HEK293T (cell line): ENCODE measurements around the gene DMTF1.

ENCODE experiments used
- ELF4 ChIP-seq: fragments of 450-650 bp; IDR thresholded peaks from 2 replicates; pipeline ENCODE4 v1.6.1; 2017; ENCODE audit warnings: antibody characterized with exemption
- FOXA1 ChIP-seq: fragments of 450-650 bp; IDR thresholded peaks from 2 replicates; pipeline ENCODE4 v1.6.1; 2016; ENCODE audit warnings: mild to moderate bottlenecking
- FOXK2 ChIP-seq: fragments of 450-650 bp; IDR thresholded peaks from 2 replicates; pipeline ENCODE4 v1.6.1; 2016; ENCODE audit warnings: mild to moderate bottlenecking
- FOXM1 ChIP-seq: fragments of 450-650 bp; IDR thresholded peaks from 2 replicates; pipeline ENCODE4 v1.6.1; 2017; ENCODE audit warnings: mild to moderate bottlenecking, borderline replicate concordance
- HDGF ChIP-seq: fragments of 450-650 bp; IDR thresholded peaks from 2 replicates; pipeline ENCODE4 v1.6.1; 2017; ENCODE audit warnings: antibody characterized with exemption, borderline replicate concordance
- PKNOX1 ChIP-seq: fragments of 450-650 bp; IDR thresholded peaks from 2 replicates; pipeline ENCODE4 v1.6.1; 2016
- SP1 ChIP-seq: fragments of 450-650 bp; IDR thresholded peaks from 2 replicates; pipeline ENCODE4 v1.6.1; 2017
- SUZ12 ChIP-seq: fragments of 450-650 bp; IDR thresholded peaks from 2 replicates; pipeline ENCODE4 v1.6.1; 2016; ENCODE audit warnings: mild to moderate bottlenecking

GRCh38 chr7:87219545-87220025 is 67.3 kb downstream of the DMTF1 start, which contains the start of gene TMEM243:
- TF ChIP-seq FOXM1 (no peak), FOXK2 (no peak), PKNOX1 (no peak), SUZ12 (no peak), SP1 (no peak), FOXA1 (no peak), ELF4 (no peak), HDGF (no peak)
